Measurements from ENCODE around the gene LRRTM2. TPM values are rescaled to one million over a fixed set of nuclear protein-coding genes. Genes with fewer than 3 reads are reported as not detected.

LRRTM2 gene
- total RNA-seq, 4 donors from 2014 or later = 0.20 to 3.7 (median 0.81) TPM

DNA sequence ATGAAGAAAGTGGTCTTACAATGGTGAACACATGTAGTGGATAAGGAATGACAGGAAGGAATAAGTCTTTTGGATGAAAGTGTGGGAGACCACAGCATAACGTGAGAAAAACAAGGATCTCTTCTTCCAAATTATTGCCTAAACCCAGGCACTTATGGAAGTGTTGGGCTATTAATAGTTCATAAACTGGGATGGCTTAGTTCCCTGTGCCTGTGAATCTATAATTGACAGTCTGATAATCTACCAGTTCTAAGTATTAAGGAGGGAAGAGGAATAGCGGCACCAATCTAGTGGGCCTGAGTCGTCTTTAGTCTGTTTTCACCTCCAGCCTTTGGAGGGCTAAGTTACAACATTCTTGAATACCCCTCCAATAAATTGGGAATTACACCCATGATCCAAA, 39.2 kb upstream of the LRRTM2 start:
- no peaks in the 10 kb centered on the region for H3K9me3 ChIP-seq
- peaks cover 0 to 48% (median 0%) of the 10 kb centered on the region in 3 donors for H3K36me3 ChIP-seq
- H3K27me3 ChIP-seq = no peaks in the 10 kb centered on the region
- WGBS, 2 donors = 92 to 95% methylated on average over 3 of the region's 3 CpGs
- H3K4me1 ChIP-seq = peaks cover 0 to 27% (median 0%) of the 10 kb centered on the region in 4 donors
- TF ChIP-seq EP300 (IDR thresholded peaks at IDR 0.05) (no peak), POLR2A (IDR thresholded peaks at IDR 0.05) (no peak)
- TF ChIP-seq, protein P1, sequence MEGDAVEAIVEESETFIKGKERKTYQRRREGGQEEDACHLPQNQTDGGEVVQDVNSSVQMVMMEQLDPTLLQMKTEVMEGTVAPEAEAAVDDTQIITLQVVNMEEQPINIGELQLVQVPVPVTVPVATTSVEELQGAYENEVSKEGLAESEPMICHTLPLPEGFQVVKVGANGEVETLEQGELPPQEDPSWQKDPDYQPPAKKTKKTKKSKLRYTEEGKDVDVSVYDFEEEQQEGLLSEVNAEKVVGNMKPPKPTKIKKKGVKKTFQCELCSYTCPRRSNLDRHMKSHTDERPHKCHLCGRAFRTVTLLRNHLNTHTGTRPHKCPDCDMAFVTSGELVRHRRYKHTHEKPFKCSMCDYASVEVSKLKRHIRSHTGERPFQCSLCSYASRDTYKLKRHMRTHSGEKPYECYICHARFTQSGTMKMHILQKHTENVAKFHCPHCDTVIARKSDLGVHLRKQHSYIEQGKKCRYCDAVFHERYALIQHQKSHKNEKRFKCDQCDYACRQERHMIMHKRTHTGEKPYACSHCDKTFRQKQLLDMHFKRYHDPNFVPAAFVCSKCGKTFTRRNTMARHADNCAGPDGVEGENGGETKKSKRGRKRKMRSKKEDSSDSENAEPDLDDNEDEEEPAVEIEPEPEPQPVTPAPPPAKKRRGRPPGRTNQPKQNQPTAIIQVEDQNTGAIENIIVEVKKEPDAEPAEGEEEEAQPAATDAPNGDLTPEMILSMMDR (IDR thresholded peaks at IDR 0.05) = no peak
- no peak overlapping the region for H3K27ac ChIP-seq
- no peak for DNase-seq (ENCODE audit: low spot score in 2 of 2)
- no peak overlapping the region for H3K4me3 ChIP-seq

- H3K9me3 ChIP-seq = no peaks in the 10 kb centered on the region
- DNase-seq (ENCODE audit: low spot score in 2 of 2) = no peak
- peaks cover 0 to 47% (median 0%) of the 10 kb centered on the region in 3 donors for H3K36me3 ChIP-seq
- TF ChIP-seq POLR2A (IDR thresholded peaks at IDR 0.05) (no peak), EP300 (IDR thresholded peaks at IDR 0.05) (no peak)
- TF ChIP-seq, protein P1 (IDR thresholded peaks at IDR 0.05) = no peak
- 88 to 93% methylated on average over 3 of the region's 3 CpGs for WGBS, 2 donors
- H3K27ac ChIP-seq = no peak overlapping the region
- no peaks in the 10 kb centered on the region for H3K27me3 ChIP-seq
- H3K4me1 ChIP-seq = peaks cover 0 to 21% (median 0%) of the 10 kb centered on the region in 4 donors
- no peak overlapping the region for H3K4me3 ChIP-seq
These were observed 38.6 kb upstream of the LRRTM2 start for GRCh38 chr5:138913773-138914172.

GRCh38 chr5:138912093-138912492, 37.0 kb upstream of the LRRTM2 start:
- DNase-seq (ENCODE audit: low spot score in 2 of 2) = no peak
- WGBS, 2 donors = 86 to 89% methylated on average over 4 of the region's 4 CpGs
- Histone ChIP-seq H3K4me3 (no peak overlapping the region), H3K36me3 (peaks cover 0 to 52% (median 0%) of the 10 kb centered on the region in 3 donors), H3K4me1 (peaks cover 0 to 9% (median 0%) of the 10 kb centered on the region in 4 donors), H3K27ac (no peak overlapping the region), H3K27me3 (no peaks in the 10 kb centered on the region), H3K9me3 (no peaks in the 10 kb centered on the region)
- TF ChIP-seq EP300 (IDR thresholded peaks at IDR 0.05) = no peak

DNA sequence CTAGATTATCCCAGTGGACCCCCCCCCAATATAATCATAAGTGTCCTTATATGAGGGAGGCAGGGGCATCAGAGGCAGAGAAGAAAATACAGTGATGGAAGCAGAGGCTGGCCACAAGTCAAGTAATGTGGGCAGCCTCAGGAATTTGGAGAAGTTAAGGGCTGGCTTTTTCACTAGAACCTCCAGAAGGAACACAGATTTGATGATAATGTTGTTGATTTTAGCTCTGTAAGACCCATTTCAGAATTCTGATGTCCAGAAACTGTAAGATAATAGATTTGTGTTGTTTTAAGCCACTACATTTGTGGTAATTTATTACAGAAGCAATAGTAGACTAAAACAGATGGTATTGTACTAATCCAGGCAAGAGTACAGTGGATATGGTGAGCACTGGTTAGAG, 36.3 kb upstream of the LRRTM2 start:
- Histone ChIP-seq H3K27ac (no peak overlapping the region), H3K4me3 (no peak overlapping the region), H3K27me3 (no peaks in the 10 kb centered on the region), H3K9me3 (no peaks in the 10 kb centered on the region), H3K4me1 (peaks cover 0 to 9% (median 0%) of the 10 kb centered on the region in 4 donors), H3K36me3 (peaks cover 0 to 58% (median 0%) of the 10 kb centered on the region in 3 donors)
- TF ChIP-seq POLR2A (IDR thresholded peaks at IDR 0.05) (no peak), EP300 (IDR thresholded peaks at IDR 0.05) (no peak)
- TF ChIP-seq, protein P1 (IDR thresholded peaks at IDR 0.05) = no peak
- no peak for DNase-seq (ENCODE audit: low spot score in 2 of 2)

DNA sequence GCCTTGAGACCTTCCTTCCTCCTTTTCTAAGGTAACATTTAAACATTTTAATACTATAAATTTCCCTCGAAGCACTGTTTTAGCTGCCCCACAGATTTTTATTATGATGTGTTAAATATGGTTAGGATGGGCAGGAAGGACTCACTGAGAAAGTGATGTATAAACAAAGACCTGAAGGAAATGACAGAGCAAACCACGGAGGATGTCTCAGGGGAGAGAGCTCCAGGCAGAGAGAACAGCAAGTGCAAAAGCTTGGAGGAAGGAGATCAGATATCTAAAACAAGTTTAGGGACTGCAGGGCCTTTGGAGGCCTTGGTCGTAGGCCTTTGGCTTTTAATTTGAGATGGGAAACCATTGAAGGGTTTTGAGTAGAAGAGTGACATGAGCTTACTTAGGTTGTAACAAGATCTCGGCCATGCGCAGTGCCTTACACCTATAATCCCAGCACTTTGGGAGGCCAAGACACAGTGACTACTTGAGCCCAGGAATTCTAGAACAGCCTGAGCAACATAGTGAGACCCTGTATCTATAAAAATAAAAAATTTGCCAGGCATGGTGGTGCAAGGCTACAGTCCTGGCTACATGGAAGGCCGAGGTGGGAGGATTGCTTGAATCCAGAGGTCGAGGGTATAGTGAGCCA, 35.5 kb upstream of the LRRTM2 start:
- Histone ChIP-seq H3K27ac (peak overlapping the region in 1 of 4 donors; percentile 13), H3K9me3 (no peaks in the 10 kb centered on the region), H3K36me3 (peaks cover 0 to 65% (median 0%) of the 10 kb centered on the region in 3 donors), H3K27me3 (no peaks in the 10 kb centered on the region), H3K4me1 (peaks cover 0 to 9% (median 0%) of the 10 kb centered on the region in 4 donors), H3K4me3 (no peak overlapping the region)
- TF ChIP-seq, protein P1 (IDR thresholded peaks at IDR 0.05) = no peak
- no peak for TF ChIP-seq POLR2A (IDR thresholded peaks at IDR 0.05)
- TF ChIP-seq EP300 (IDR thresholded peaks at IDR 0.05) = no peak
- 88 to 91% methylated on average over 7 of the region's 7 CpGs for WGBS, 2 donors
- DNase-seq (ENCODE audit: low spot score in 2 of 2) = no peak

Measured in tibial nerve (tissue), 4 donors.